HG03159 (cell line): ENCODE results near the gene HMCN1.
A peak's percentile ranks its signal among the peaks of the same experiment; 100 is the strongest.
"Not testable (repeated sequence)": the region's sequence is repeated elsewhere in the genome, so short reads cannot be mapped to it uniquely, and the experiment has no call there.

ENCODE experiments used
- ATAC-seq: cut with Tn5 transposase; IDR thresholded peaks from one replicate; pipeline ENCODE4 v1.9.1; 2021; ENCODE audit warnings: mild to moderate bottlenecking, moderate library complexity; ENCODE audit not compliant: unreplicated experiment

HMCN1 gene

GRCh38 chr1:186183970-186184628 is 449.9 kb downstream of the HMCN1 start:
- ATAC-seq, result peak; percentile 74

GRCh38 chr1:186186251-186186650 is 452.1 kb downstream of the HMCN1 start:
- ATAC-seq, result not testable (repeated sequence)

- ATAC-seq, result peak; percentile 52
These were observed 453.4 kb downstream of the HMCN1 start for GRCh38 chr1:186187601-186188000.

- ATAC-seq, result no peak
These were observed 453.9 kb downstream of the HMCN1 start for GRCh38 chr1:186188004-186188539.

GRCh38 chr1:186188736-186189135 is 454.5 kb downstream of the HMCN1 start:
- no peak for ATAC-seq

GRCh38 chr1:186189156-186189555 is 455.0 kb downstream of the HMCN1 start:
- ATAC-seq, result no peak

GRCh38 chr1:186191511-186191910 is 457.3 kb downstream of the HMCN1 start:
- no peak for ATAC-seq

- no peak for ATAC-seq
These were observed 459.0 kb downstream of the HMCN1 start for GRCh38 chr1:186193224-186193623.

GRCh38 chr1:186194107-186194756 is 460.0 kb downstream of the HMCN1 start:
- peak; percentile 93 for ATAC-seq

GRCh38 chr1:186195377-186195931 is 461.3 kb downstream of the HMCN1 start:
- ATAC-seq, result no peak

GRCh38 chr1:186202271-186202764 is 468.1 kb downstream of the HMCN1 start:
- ATAC-seq, result no peak

GRCh38 chr1:186202776-186203175 is 468.6 kb downstream of the HMCN1 start:
- no peak for ATAC-seq

- no peak for ATAC-seq
These were observed 471.9 kb downstream of the HMCN1 start for GRCh38 chr1:186206048-186206570.

GRCh38 chr1:186207391-186208085 is 473.3 kb downstream of the HMCN1 start:
- ATAC-seq, result no peak

- no peak for ATAC-seq
These were observed 474.4 kb downstream of the HMCN1 start for GRCh38 chr1:186208405-186209129.

GRCh38 chr1:186210258-186210657 is 476.1 kb downstream of the HMCN1 start:
- no peak for ATAC-seq

- not testable (repeated sequence) for ATAC-seq
These were observed 477.4 kb downstream of the HMCN1 start for GRCh38 chr1:186211583-186211982.

GRCh38 chr1:186212568-186213224 is 478.5 kb downstream of the HMCN1 start:
- peak; percentile 93 for ATAC-seq

GRCh38 chr1:186213225-186213607 is 479.0 kb downstream of the HMCN1 start:
- ATAC-seq, result no peak

- no peak for ATAC-seq
These were observed 480.6 kb downstream of the HMCN1 start for GRCh38 chr1:186214791-186215190.
